Spleen (tissue), 7 donors: ENCODE data around the gene NOTUM.

ENCODE experiments used
- CTCF ChIP-seq, 11 experiments: fragments of 200-600 bp in 7 of 11; fragments of 450-650 bp in 4 of 11; sonication (generic) in 4 of 11; IDR thresholded peaks in 8 of 11; conservative IDR thresholded peaks in 3 of 11; 1 replicate in 7 of 11; 2 replicates in 4 of 11; pipeline versions ENCODE4 v1.4.0 to v1.8.0; 2016 to 2021; ENCODE audit warnings: antibody characterized with exemption in 11 of 11, inconsistent platforms in 4 of 11, mild to moderate bottlenecking in 1 of 11
- POLR2A ChIP-seq, 3 donors: fragments of 450-650 bp; IDR thresholded peaks; one replicate each; pipeline ENCODE4 v1.5.1; 2017; ENCODE audit warnings: antibody characterized with exemption in 3 of 3, mild to moderate bottlenecking in 1 of 3
- donor health status: DM: no; HTN: no; CAD: no; lungs with moderate emphysema.
- donor health status: DM: no; HTN: no; CAD: no.
- donor health status: DM: no; HTN: no; CAD: no.

GRCh38 chr17:81917565-81918332 lies 43.2 kb downstream of the NOTUM start, which contains the start of gene SIRT7:
- TF ChIP-seq CTCF (IDR thresholded peaks at IDR 0.05 in 8 of 11, conservative IDR thresholded peaks at IDR 0.05 in 3 of 11): peak in 2 of 11 experiments; percentile 14 to 19
- peak in 1 of 3 donors; percentile 78 for TF ChIP-seq POLR2A (IDR thresholded peaks at IDR 0.05)
